ENCODE results near the gene SP140L.
"Not testable (repeated sequence)": the region's sequence is repeated elsewhere in the genome, so short reads cannot be mapped to it uniquely, and the experiment has no call there.

The SP140L gene

GRCh38 chr2:230326453-230327417 is at the start of gene SP140L:
SP140L (plus strand) TSS chr2:230327193; CDS start chr2:230327270, 77 bp downstream.
- no peak for DNase-seq

- no peak for DNase-seq
Measured at GRCh38 chr2:230282936-230283335, 44.1 kb upstream of the SP140L start.

- DNase-seq, result no peak
Measured at GRCh38 chr2:230286048-230286447, 40.9 kb upstream of the SP140L start.

GRCh38 chr2:230289311-230289710 is 37.7 kb upstream of the SP140L start:
- DNase-seq, result not testable (repeated sequence)

- no peak for DNase-seq
Measured at GRCh38 chr2:230295192-230295591, 31.8 kb upstream of the SP140L start.

GRCh38 chr2:230296917-230297316 is 30.1 kb upstream of the SP140L start:
- no peak for DNase-seq

GRCh38 chr2:230299618-230300017 is 27.4 kb upstream of the SP140L start:
- no peak for DNase-seq

GRCh38 chr2:230305416-230306275 is 21.3 kb upstream of the SP140L start:
- DNase-seq, result no peak

- DNase-seq, result no peak
Measured at GRCh38 chr2:230306474-230306873, 20.5 kb upstream of the SP140L start.

GRCh38 chr2:230307485-230307884 is 19.5 kb upstream of the SP140L start:
- DNase-seq, result no peak

GRCh38 chr2:230308402-230309000 is 18.5 kb upstream of the SP140L start:
- DNase-seq, result no peak

GRCh38 chr2:230310792-230311191 is 16.2 kb upstream of the SP140L start:
- DNase-seq, result not testable (repeated sequence)

- DNase-seq, result not testable (repeated sequence)
Measured at GRCh38 chr2:230311634-230312033, 15.4 kb upstream of the SP140L start.

GRCh38 chr2:230312638-230313037 is 14.4 kb upstream of the SP140L start:
- no peak for DNase-seq

GRCh38 chr2:230317366-230317765 is 9.6 kb upstream of the SP140L start:
- DNase-seq, result no peak

GRCh38 chr2:230318190-230319121 is 8.5 kb upstream of the SP140L start:
- DNase-seq, result no peak

GRCh38 chr2:230319211-230319862 is 7.7 kb upstream of the SP140L start:
- no peak for DNase-seq

- no peak for DNase-seq
Measured at GRCh38 chr2:230321031-230321430, 6.0 kb upstream of the SP140L start.

GRCh38 chr2:230322561-230323384 is 4.2 kb upstream of the SP140L start:
- DNase-seq, result no peak

- no peak for DNase-seq
Measured at GRCh38 chr2:230323385-230324106, 3.4 kb upstream of the SP140L start.
